Adrenal gland (tissue), 12 donors: ENCODE measurements around the gene OSBPL6. TPM values are rescaled to one million over a fixed set of nuclear protein-coding genes. Genes with fewer than 3 reads are reported as not detected.

Experiments
- DNase-seq, 7 donors: peaks; one replicate each; pipeline ENCODE4 v3.0.0-alpha.2; 2019 to 2020
- H3K27ac ChIP-seq, 5 donors: fragments of 200-600 bp; sonication (generic) in 4 of 5; 1 replicate in 3 of 5; 2 replicates in 2 of 5; pipeline versions ENCODE4 v1.5.1 to v1.8.0; 2016 to 2020; ENCODE audit warnings: mild to moderate bottlenecking in 1 of 5
- H3K27me3 ChIP-seq: fragments of 200-600 bp; 2 replicates; pipeline ENCODE4 v1.8.0; 2021
- H3K36me3 ChIP-seq, 2 donors: fragments of 200-600 bp; replicated peaks in 1 of 2; 1 replicate in 1 of 2; 2 replicates in 1 of 2; pipeline versions ENCODE4 v1.5.1 to v1.8.0; 2018 to 2022
- H3K4me1 ChIP-seq, 2 donors: fragments of 200-600 bp; replicated peaks in 1 of 2; 1 replicate in 1 of 2; 2 replicates in 1 of 2; pipeline versions ENCODE4 v1.5.1 to v1.8.0; 2018 to 2021
- H3K4me3 ChIP-seq, 4 donors: fragments of 200-600 bp; sonication (generic) in 3 of 4; one replicate each; pipeline ENCODE4 v1.5.1; 2016 to 2018
- H3K9me3 ChIP-seq, 3 donors: fragments of 200-600 bp; sonication (generic) in 1 of 3; replicated peaks in 1 of 3; 1 replicate in 2 of 3; 2 replicates in 1 of 3; pipeline versions ENCODE4 v1.5.1 to v1.8.0; 2016 to 2021
- POLR2A ChIP-seq, 2 donors: fragments of 450-650 bp; IDR thresholded peaks; one replicate each; pipeline ENCODE4 v1.6.1; 2017; ENCODE audit warnings: antibody characterized with exemption in 2 of 2, mild to moderate bottlenecking in 2 of 2, moderate library complexity in 1 of 2
- WGBS, 4 donors: extraction: QIAGEN DNeasy Blood & Tissue Kit in 2 of 4; methylation state at CpG; one replicate each; pipeline versions ENCODE4 v1.1.5 to v1.1.7; 2013 to 2017; 5-methylcytosine and 5-hydroxymethylcytosine counted together
- intact Hi-C, 2 donors: fragments of 100-400 bp; cut with DNase I; formaldehyde crosslinking; loops; one replicate each; pipeline versions ENCODE4 v1.14.1 to v1.15.0; 2022 to 2023
- polyA plus RNA-seq, 3 donors: library from polyadenylated mRNA; stranded (reverse); fragments of 200-250 nt in 2 of 3; fragments of 350-450 nt in 1 of 3; fragmentation: Illumina TruSeq in 1 of 3; extraction: RNeasy Lipid Tissue Mini Kit (QIAGEN cat#74804) in 1 of 3; gene quantifications; one replicate each; pipeline ENCODE4 v1.2.3, GENCODE V29; 2013 to 2014
- total RNA-seq, 9 donors: library from RNA; depleted of rRNA in 4 of 9; stranded (reverse); fragments of >200 nt in 4 of 9; fragments of 120-200 nt in 1 of 9; fragmentation: NEBNext Ultra II Directional in 1 of 9; extraction: Animal tissue kit (Norgen Biotek cat#: 25700) in 1 of 9; gene quantifications; one replicate each; pipeline versions ENCODE4 v1.1.0 to v1.2.4, GENCODE V29; 2013 to 2023
- TF ChIP-seq, protein P1 (sequence below), 6 experiments: fragments of 450-650 bp in 4 of 6; fragments of 200-600 bp in 2 of 6; sonication (generic) in 1 of 6; IDR thresholded peaks; 1 replicate in 5 of 6; 2 replicates in 1 of 6; pipeline versions ENCODE4 v1.5.1 to v1.8.0; 2016 to 2021; ENCODE audit warnings: antibody characterized with exemption in 6 of 6, mild to moderate bottlenecking in 2 of 6, moderate library complexity in 1 of 6
- donor health status: healthy with polysubstance abuse.
- donor health status: Bipolar disorder and iron deficiency.
- donor health status: DM: yes; HTN: yes; CAD: no.
- donor health status: DM: no; HTN: no; CAD: no.
- donor health status: DM: no; HTN: no; CAD: no.
- donor health status: DM: yes; HTN: yes; CAD: no.

The OSBPL6 gene
- total and polyA plus RNA-seq, 12 donors: 0.16 to 12.0 (median 0.98) TPM; not detected in 1

DNA sequence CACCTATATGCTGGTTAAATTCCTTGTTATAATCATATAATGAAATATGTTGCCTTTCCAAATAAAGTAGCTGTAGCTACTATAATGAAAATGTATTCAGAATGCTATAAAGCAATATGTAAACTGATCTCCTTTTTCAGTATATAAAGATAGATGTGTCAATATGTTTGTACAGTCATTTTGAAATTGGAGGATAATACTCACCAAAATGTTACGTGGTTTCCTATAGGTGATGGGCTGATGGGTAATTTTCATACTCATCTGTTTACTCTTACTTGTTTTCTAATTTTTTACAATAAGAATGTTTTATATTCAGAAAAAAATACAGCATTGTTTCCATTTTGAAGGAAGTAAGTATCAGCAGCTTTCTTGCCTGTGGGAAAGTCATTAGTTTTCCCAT is 186.5 kb downstream of the OSBPL6 start:
- no peaks in the 10 kb centered on the region for H3K9me3 ChIP-seq
- intact Hi-C loops: no loop called here
- H3K4me1 ChIP-seq: no peaks in the 10 kb centered on the region
- H3K27ac ChIP-seq: no peak overlapping the region
- H3K36me3 ChIP-seq: no peaks in the 10 kb centered on the region
- WGBS, 4 donors: 88 to 94% (median 91%) methylated on average over 1 of the region's 1 CpG
- no peaks in the 10 kb centered on the region for H3K27me3 ChIP-seq
- DNase-seq: no peak
- TF ChIP-seq, protein P1, sequence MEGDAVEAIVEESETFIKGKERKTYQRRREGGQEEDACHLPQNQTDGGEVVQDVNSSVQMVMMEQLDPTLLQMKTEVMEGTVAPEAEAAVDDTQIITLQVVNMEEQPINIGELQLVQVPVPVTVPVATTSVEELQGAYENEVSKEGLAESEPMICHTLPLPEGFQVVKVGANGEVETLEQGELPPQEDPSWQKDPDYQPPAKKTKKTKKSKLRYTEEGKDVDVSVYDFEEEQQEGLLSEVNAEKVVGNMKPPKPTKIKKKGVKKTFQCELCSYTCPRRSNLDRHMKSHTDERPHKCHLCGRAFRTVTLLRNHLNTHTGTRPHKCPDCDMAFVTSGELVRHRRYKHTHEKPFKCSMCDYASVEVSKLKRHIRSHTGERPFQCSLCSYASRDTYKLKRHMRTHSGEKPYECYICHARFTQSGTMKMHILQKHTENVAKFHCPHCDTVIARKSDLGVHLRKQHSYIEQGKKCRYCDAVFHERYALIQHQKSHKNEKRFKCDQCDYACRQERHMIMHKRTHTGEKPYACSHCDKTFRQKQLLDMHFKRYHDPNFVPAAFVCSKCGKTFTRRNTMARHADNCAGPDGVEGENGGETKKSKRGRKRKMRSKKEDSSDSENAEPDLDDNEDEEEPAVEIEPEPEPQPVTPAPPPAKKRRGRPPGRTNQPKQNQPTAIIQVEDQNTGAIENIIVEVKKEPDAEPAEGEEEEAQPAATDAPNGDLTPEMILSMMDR (IDR thresholded peaks at IDR 0.05): no peak
- TF ChIP-seq POLR2A (IDR thresholded peaks at IDR 0.05): no peak
- no peak overlapping the region for H3K4me3 ChIP-seq

DNA sequence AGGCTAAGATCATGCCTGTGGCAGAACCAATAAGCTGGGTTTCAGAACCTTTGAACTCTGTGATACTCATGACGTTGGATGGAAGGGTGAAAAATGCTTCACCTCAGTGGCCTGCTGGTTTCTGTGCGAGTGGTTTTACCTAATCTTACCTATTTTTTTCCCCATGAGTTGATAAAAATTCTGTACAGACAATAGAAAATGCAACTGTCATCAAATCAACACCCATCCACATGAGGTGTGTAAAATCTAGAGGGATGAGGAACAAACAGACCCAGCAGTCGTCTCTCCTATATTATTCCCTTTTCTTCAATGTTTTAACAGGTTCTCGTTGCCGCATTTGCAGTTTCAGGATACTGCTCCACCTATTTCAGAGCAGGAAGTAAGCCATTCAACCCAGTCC is 189.4 kb downstream of the OSBPL6 start:
- no peaks in the 10 kb centered on the region for H3K27me3 ChIP-seq
- H3K4me1 ChIP-seq: no peaks in the 10 kb centered on the region
- no peaks in the 10 kb centered on the region for H3K36me3 ChIP-seq
- no peak overlapping the region for H3K27ac ChIP-seq
- TF ChIP-seq POLR2A (IDR thresholded peaks at IDR 0.05): no peak
- TF ChIP-seq, protein P1 (IDR thresholded peaks at IDR 0.05): no peak
- WGBS, 4 donors: 77 to 89% (median 86%) methylated on average over 5 of the region's 5 CpGs
- no peaks in the 10 kb centered on the region for H3K9me3 ChIP-seq
- H3K4me3 ChIP-seq: no peak overlapping the region
- no peak for DNase-seq
- intact Hi-C loops: no loop called here

DNA sequence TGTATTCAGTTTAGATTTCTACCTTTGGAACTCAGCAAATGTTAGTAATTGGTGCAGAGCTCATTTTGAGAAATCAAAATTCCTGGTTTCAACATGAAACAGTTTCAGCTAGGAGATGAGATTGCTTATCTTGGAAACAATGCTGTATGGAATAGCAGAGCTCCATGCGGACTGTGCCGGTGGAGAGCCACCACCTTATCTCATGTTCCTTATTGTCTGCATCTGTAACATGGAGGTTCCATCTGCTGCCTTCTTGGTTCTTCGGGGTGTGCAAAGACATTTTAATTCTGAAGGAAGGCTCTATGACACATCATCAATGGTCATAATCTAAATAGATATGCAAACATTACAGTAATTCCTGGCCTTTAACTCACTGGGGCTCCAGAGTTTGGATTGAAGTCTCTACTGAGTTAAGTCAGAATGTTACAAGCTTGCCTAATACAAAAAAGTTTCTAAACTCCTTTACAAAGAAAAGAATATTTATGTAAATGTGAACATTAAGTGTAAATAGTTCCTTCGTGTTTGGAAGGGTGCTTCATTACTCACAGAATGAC is 191.4 kb downstream of the OSBPL6 start:
- Histone ChIP-seq H3K4me1 (no peaks in the 10 kb centered on the region), H3K27ac (no peak overlapping the region), H3K36me3 (no peaks in the 10 kb centered on the region), H3K27me3 (no peaks in the 10 kb centered on the region), H3K4me3 (no peak overlapping the region), H3K9me3 (no peaks in the 10 kb centered on the region)
- TF ChIP-seq POLR2A (IDR thresholded peaks at IDR 0.05): no peak
- TF ChIP-seq, protein P1 (IDR thresholded peaks at IDR 0.05): no peak
- DNase-seq: no peak
- intact Hi-C loops: no loop called here
- 70 to 91% (median 79%) methylated on average over 4 of the region's 4 CpGs for WGBS, 4 donors

DNA sequence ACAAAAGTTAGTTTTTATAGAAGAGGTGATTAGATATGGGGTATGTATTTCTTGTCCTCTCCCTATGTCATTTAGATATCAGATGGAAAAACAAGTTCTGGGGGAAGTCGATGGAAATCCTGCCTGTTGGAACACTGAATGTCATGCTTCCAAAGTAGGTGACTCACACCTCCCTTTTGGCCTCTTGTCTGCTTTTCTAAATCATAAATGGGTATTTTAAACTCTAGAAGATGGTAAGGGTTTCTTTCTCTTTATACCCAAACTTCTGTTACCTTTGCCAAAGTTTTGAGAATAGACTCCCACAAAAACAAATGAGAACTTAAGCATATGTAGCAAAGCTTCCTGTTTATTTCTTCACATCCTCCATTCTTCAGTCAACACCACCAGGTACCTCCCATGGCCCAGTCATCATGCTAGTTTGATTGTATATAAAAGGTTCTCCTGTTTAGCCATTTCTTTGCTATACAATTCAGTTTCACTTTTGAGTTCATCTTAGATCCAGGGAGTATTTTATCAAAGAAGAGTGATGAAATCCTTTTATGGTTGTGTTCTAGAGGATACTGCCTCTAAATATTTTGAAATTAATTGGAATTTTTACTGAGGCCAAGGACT is 192.8 kb downstream of the OSBPL6 start:
- Histone ChIP-seq H3K36me3 (no peaks in the 10 kb centered on the region), H3K27me3 (no peaks in the 10 kb centered on the region), H3K9me3 (no peaks in the 10 kb centered on the region), H3K27ac (no peak overlapping the region), H3K4me3 (no peak overlapping the region), H3K4me1 (no peaks in the 10 kb centered on the region)
- TF ChIP-seq, protein P1 (IDR thresholded peaks at IDR 0.05): no peak
- no peak for TF ChIP-seq POLR2A (IDR thresholded peaks at IDR 0.05)
- intact Hi-C loops: no loop called here
- WGBS, 4 donors: 70 to 83% (median 78%) methylated on average over 1 of the region's 1 CpG
- no peak for DNase-seq
